Measurements from ENCODE around the gene AUP1.
"Not testable (repeated sequence)": the region's sequence is repeated elsewhere in the genome, so short reads cannot be mapped to it uniquely, and the experiment has no call there.

AUP1 gene, protein sequence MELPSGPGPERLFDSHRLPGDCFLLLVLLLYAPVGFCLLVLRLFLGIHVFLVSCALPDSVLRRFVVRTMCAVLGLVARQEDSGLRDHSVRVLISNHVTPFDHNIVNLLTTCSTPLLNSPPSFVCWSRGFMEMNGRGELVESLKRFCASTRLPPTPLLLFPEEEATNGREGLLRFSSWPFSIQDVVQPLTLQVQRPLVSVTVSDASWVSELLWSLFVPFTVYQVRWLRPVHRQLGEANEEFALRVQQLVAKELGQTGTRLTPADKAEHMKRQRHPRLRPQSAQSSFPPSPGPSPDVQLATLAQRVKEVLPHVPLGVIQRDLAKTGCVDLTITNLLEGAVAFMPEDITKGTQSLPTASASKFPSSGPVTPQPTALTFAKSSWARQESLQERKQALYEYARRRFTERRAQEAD

GRCh38 chr2:74529357-74530238 lies at the start of gene AUP1, which contains the start of gene HTRA2:
TSS of gene AUP1 (minus strand) at chr2:74529706. CDS start at chr2:74529629, 77 bp downstream.
TSS of gene HTRA2 (plus strand) at chr2:74529933. CDS start at chr2:74530007, 74 bp downstream.
- peak; percentile 79 for DNase-seq (ENCODE audit: low read depth)

- no peak for DNase-seq (ENCODE audit: low read depth)
These were observed 48.9 kb upstream of the AUP1 start for GRCh38 chr2:74578408-74578807.

DNA sequence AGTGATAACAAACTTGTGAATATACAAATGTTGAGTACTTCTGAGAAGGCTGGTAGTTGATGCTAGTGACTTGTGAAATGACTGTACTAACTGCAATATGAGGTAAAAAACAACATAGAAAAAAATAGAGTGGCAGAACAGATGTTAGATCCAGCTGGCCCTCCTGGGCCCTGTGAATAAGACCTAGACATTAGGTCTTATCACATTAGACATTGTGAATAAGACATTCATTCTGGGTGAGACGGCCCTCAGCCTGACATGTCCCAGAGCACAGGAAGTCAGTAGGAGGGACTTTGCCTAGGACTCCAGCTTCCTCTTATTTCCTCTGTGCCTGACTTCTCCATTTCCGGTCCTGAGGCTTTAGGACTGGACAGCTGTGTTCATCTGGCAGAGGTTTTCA lies 47.9 kb upstream of the AUP1 start:
- DNase-seq (ENCODE audit: low read depth), result no peak

DNA sequence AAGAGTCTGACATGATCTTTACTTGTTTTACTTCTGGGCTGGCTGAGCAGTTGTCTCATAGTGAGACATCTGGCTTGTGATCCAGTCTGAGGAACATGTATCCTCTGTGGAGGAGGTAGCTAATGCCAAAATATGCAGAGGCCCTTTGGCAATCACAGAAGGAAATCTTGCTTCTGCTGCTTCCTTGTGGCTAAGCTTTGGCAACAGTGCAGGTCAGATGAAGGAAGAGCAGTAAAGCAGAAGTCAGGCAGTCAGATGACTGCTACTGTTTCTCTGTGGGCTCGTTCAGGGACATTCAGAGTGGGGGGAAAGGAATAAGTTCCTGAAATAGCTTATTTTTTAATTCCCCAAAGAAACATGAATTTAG lies 47.3 kb upstream of the AUP1 start:
- no peak for DNase-seq (ENCODE audit: low read depth)

- DNase-seq (ENCODE audit: low read depth), result no peak
These were observed 46.8 kb upstream of the AUP1 start for GRCh38 chr2:74576211-74576862.

DNA sequence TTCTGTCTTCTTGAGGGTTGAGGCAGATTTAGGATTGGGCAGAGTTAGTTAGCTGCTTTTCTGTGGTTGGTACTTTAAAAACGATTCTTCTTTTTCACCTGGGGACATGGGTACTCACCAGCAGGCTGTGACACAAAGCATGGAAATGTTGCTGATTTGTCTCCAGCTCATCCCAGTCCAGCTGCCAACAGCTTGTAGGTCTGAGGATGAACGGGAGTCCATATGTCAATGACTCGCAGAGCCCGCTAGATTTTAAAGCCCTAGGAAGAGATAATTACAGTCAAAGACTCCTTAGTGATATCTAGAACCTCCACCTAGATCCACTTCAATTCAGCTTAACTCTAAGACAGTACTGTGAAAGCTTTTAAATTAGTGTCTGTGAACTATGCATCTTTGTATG lies 45.8 kb upstream of the AUP1 start:
- no peak for DNase-seq (ENCODE audit: low read depth)

GRCh38 chr2:74573747-74574562 lies 44.4 kb upstream of the AUP1 start:
- DNase-seq (ENCODE audit: low read depth), result no peak

- no peak for DNase-seq (ENCODE audit: low read depth)
These were observed 42.8 kb upstream of the AUP1 start for GRCh38 chr2:74572178-74572925.

DNA sequence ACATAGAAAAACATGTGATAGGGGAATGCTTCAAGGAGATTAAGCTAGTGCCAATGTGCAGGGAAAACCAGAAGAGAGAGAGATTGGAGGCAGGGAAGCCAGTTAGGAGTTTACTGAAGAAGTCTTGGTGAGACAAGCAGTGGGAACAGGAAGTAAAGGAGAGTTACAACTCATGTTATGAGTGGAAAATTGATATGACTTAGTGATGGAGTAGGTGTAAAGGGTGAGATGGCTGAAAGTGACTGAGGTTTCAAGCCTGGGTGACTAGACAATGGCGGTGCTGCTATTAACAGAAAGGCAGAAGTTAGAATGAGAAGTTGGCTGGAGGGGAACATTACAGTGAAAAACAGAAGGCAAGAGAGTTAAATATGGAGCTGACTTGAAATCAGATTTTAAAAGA lies 41.6 kb upstream of the AUP1 start:
- no peak for DNase-seq (ENCODE audit: low read depth)

DNA sequence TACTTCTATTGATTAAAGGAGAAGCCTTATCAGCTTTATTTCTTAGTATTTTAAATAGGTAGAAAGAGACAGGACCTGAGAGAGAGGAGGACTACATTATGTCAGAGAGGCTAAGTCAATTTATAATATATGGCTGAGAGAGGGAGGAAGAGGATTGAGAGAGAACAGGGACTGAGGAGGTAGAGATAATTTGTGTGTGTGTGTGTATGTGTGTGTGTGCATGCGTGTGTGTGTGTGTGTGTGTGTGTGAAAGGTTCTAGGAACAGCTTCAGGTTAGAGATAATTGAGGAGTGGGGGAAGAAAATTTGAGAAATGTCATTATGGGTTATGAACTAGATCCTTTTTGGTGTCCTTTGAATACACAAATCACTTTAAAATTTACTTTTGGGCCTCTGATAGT lies 40.2 kb upstream of the AUP1 start:
- DNase-seq (ENCODE audit: low read depth), result no peak

GRCh38 chr2:74567881-74568280 lies 38.4 kb upstream of the AUP1 start:
- no peak for DNase-seq (ENCODE audit: low read depth)

- DNase-seq (ENCODE audit: low read depth), result no peak
These were observed 37.2 kb upstream of the AUP1 start for GRCh38 chr2:74566754-74567085.

- no peak for DNase-seq (ENCODE audit: low read depth)
These were observed 36.7 kb upstream of the AUP1 start for GRCh38 chr2:74566076-74566753.

GRCh38 chr2:74564222-74564621 lies 34.7 kb upstream of the AUP1 start:
- DNase-seq (ENCODE audit: low read depth), result no peak

GRCh38 chr2:74562126-74562775 lies 32.7 kb upstream of the AUP1 start:
- DNase-seq (ENCODE audit: low read depth), result no peak

DNA sequence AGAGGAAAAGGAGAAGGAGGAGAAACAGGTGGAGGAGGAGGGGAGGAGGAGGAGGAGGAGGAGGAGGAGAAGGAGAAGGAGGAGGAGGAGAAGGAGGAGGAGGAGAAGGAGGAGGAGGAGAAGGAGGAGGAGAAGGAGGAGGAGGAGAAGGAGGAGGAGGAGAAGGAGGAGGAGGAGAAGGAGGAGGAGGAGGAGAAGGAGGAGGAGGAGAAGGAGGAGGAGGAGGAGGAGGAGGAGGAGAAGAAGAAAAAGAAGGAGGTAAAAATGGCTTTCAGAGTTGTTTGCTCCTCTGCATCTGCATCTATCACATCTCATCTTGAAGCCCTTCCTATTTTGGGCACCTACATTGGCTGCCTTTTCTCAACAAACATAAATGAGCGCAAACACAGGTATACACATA lies 31.5 kb upstream of the AUP1 start:
- not testable (repeated sequence) for DNase-seq (ENCODE audit: low read depth)

DNA sequence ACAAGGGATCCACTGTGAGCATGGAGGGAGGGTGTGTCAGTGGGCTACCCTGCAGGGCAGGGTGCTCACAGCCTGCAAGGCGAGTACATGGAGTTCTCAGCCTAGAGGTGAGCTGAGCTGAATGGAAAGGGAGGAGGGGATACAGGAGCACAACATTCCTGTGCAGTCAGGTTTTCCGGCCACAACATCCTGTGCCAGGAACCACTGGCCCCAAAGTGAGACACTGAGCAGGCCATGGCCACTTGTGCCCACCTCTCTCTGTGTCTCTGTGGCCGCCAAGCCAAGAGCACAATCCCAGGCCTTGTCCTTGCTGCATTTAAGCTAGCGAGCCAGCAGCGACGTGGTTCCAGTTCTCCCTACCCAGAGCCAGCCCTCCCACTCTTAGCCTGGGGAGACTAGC lies 31.1 kb upstream of the AUP1 start:
- no peak for DNase-seq (ENCODE audit: low read depth)

- DNase-seq (ENCODE audit: low read depth), result no peak
These were observed 30.4 kb upstream of the AUP1 start for GRCh38 chr2:74559912-74560311.

DNA sequence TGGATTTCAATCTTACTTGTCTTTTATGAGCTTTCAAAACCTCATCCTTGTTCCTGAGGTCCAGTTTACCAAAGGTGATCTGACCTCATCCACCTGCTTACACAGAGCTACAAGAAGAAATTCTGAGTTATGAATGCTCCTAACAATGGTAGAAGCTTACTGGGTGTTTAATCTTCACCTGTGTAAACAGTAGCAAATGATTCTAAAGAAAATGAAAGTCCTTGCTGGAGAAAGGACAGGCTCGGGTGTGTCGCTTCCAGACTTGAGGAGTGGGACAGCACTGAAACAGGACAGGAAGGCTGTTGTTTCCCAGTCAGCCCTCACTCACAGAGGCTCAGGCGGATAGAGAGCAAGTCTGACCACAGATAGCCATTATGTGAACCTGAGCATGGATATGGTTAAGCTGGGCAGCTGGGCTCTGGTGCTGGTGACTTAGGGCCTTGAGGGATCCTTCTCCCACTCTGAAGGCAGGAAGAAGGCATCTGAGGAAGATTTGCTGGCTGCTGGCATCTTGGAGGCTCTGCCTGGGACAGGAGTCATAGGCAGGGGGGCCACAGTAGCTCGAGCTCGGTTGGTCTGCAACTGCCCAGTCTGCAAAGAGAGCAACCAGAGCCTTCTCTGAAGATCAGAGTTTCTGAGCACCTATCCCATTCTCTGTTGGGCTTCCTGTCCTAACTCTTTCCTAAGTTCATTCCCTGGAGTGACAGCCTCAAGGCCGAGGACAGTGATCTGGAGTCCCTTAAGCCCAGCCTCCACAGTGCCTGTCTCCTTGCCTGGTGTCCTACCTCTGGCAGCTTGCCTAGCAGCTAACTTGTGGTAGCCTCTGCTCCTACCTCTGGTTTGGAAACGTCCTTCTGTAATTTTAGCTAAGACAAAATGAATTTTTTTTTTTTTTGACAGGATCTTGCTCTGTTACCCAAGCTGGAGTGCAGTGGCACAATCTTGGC lies 29.1 kb upstream of the AUP1 start:
- DNase-seq (ENCODE audit: low read depth), result no peak
